Liver (tissue), 9 donors: ENCODE measurements around the gene MN1. TPM values are rescaled to one million over a fixed set of nuclear protein-coding genes. Genes with fewer than 3 reads are reported as not detected.

Experiments used
- DNase-seq: peaks from one replicate; pipeline ENCODE4 v3.0.0-alpha.2; 2017; ENCODE audit warnings: low spot score
- H3K27ac ChIP-seq, 2 donors: one replicate each; pipeline ENCODE4 v1.7.0; 2013; ENCODE audit warnings: inconsistent platforms in 2 of 2, low read length in 2 of 2, control low read depth in 1 of 2, low read depth in 1 of 2, mild to moderate bottlenecking in 1 of 2
- H3K27me3 ChIP-seq, 4 donors: one replicate each; pipeline versions ENCODE4 v1.6.1 to v1.7.0; 2013; ENCODE audit warnings: low read length in 3 of 4, inconsistent platforms in 1 of 4, mild to moderate bottlenecking in 1 of 4, moderate library complexity in 1 of 4; ENCODE audit not compliant: control insufficient read depth in 4 of 4, insufficient read depth in 4 of 4
- H3K36me3 ChIP-seq, 4 donors: one replicate each; pipeline versions ENCODE4 v1.6.1 to v1.7.0; 2013; ENCODE audit warnings: low read length in 3 of 4, mild to moderate bottlenecking in 3 of 4, low read depth in 1 of 4, moderate library complexity in 1 of 4; ENCODE audit not compliant: control insufficient read depth in 4 of 4, insufficient read depth in 3 of 4
- H3K4me1 ChIP-seq, 4 donors: one replicate each; pipeline versions ENCODE4 v1.6.1 to v1.7.0; 2013; ENCODE audit warnings: low read length in 3 of 4, mild to moderate bottlenecking in 3 of 4, moderate library complexity in 1 of 4; ENCODE audit not compliant: control insufficient read depth in 4 of 4, insufficient read depth in 4 of 4
- H3K4me3 ChIP-seq, 3 donors: one replicate each; pipeline versions ENCODE4 v1.6.1 to v1.7.0; 2013; ENCODE audit warnings: low read length in 3 of 3, control low read depth in 1 of 3, low read depth in 1 of 3, mild to moderate bottlenecking in 1 of 3
- H3K9ac ChIP-seq, 2 donors: one replicate each; pipeline ENCODE4 v1.7.0; 2013; ENCODE audit warnings: low read length in 2 of 2, mild to moderate bottlenecking in 2 of 2, moderate library complexity in 2 of 2, control low read depth in 1 of 2, low read depth in 1 of 2
- H3K9me3 ChIP-seq, 4 donors: one replicate each; pipeline versions ENCODE4 v1.6.1 to v1.7.0; 2013; ENCODE audit warnings: low read length in 3 of 4; ENCODE audit not compliant: control insufficient read depth in 4 of 4
- ATF3 ChIP-seq: IDR thresholded peaks from 2 replicates; pipeline ENCODE4 v1.6.1; 2016; ENCODE audit warnings: antibody characterized with exemption
- EGR1 ChIP-seq, 2 donors: IDR thresholded peaks; 2 replicates each; pipeline ENCODE4 v1.6.1; 2016 to 2018; ENCODE audit warnings: antibody characterized with exemption in 2 of 2, low read depth in 2 of 2
- FOXA1 ChIP-seq: IDR thresholded peaks from 2 replicates; pipeline ENCODE4 v1.6.1; 2016; ENCODE audit warnings: antibody characterized with exemption
- FOXA2 ChIP-seq: IDR thresholded peaks from 2 replicates; pipeline ENCODE4 v1.6.1; 2016; ENCODE audit warnings: antibody characterized with exemption
- GABPA ChIP-seq, 2 donors: IDR thresholded peaks in 1 of 2; conservative IDR thresholded peaks in 1 of 2; 2 replicates each; pipeline ENCODE4 v1.6.1; 2016; ENCODE audit warnings: antibody characterized with exemption in 2 of 2, mild to moderate bottlenecking in 1 of 2, moderate library complexity in 1 of 2
- HNF4A ChIP-seq, 2 donors: conservative IDR thresholded peaks; 2 replicates each; pipeline ENCODE4 v1.6.1; 2016; ENCODE audit warnings: antibody characterized with exemption in 2 of 2, mild to moderate bottlenecking in 2 of 2
- HNF4G ChIP-seq: IDR thresholded peaks from 2 replicates; pipeline ENCODE4 v1.6.1; 2016; ENCODE audit warnings: antibody characterized with exemption
- JUND ChIP-seq, 2 donors: IDR thresholded peaks; 2 replicates each; pipeline ENCODE4 v1.6.1; 2016; ENCODE audit warnings: antibody characterized with exemption in 2 of 2
- MAX ChIP-seq: IDR thresholded peaks from 2 replicates; pipeline ENCODE4 v1.6.1; 2016; ENCODE audit warnings: antibody characterized with exemption
- NR2F2 ChIP-seq: IDR thresholded peaks from 2 replicates; pipeline ENCODE4 v1.6.1; 2016; ENCODE audit warnings: antibody characterized with exemption
- RAD21 ChIP-seq, 2 donors: IDR thresholded peaks; 2 replicates each; pipeline ENCODE4 v1.6.1; 2016; ENCODE audit warnings: antibody characterized with exemption in 2 of 2, mild to moderate bottlenecking in 2 of 2
- REST ChIP-seq: IDR thresholded peaks from 2 replicates; pipeline ENCODE4 v1.6.1; 2016; ENCODE audit warnings: antibody characterized with exemption, mild to moderate bottlenecking
- SP1 ChIP-seq: IDR thresholded peaks from 2 replicates; pipeline ENCODE4 v1.6.1; 2018; ENCODE audit warnings: antibody characterized with exemption, mild to moderate bottlenecking
- TAF1 ChIP-seq: conservative IDR thresholded peaks from 2 replicates; pipeline ENCODE4 v1.6.1; 2016; ENCODE audit warnings: antibody characterized with exemption, mild to moderate bottlenecking
- YY1 ChIP-seq: IDR thresholded peaks from 2 replicates; pipeline ENCODE4 v1.6.1; 2016; ENCODE audit warnings: antibody characterized with exemption, mild to moderate bottlenecking
- WGBS: extraction: QIAGEN DNeasy Blood & Tissue Kit; methylation state at CpG from one replicate; pipeline ENCODE4 v1.1.7; 2013; 5-methylcytosine and 5-hydroxymethylcytosine counted together
- polyA plus RNA-seq, 2 donors: library from polyadenylated mRNA; stranded (reverse) in 1 of 2; unstranded in 1 of 2; fragments of 200-250 nt in 1 of 2; fragments of >200 nt in 1 of 2; fragmentation: Nextera tagmentation in 1 of 2; extraction: Ambion mirVana in 1 of 2; gene quantifications; one replicate each; pipeline versions ENCODE4 v1.2.1 to v1.2.3, GENCODE V29; 2013 to 2015
- total RNA-seq, 2 donors: library from RNA; depleted of rRNA; stranded (reverse); fragments of >200 nt; gene quantifications; one replicate each; pipeline ENCODE4 v1.2.3, GENCODE V29; 2014
- donor health status: healthy.
- donor health status: healthy.
- donor health status: healthy.
- donor health status: healthy.
- donor health status: healthy.

Gene MN1
- total and polyA plus RNA-seq, 4 donors: 0.10 to 0.33 (median 0.21) TPM

GRCh38 chr22:27711012-27711411 is 90.5 kb downstream of the MN1 start:
- Histone ChIP-seq H3K9me3 (peaks cover 2 to 5% (median 3%) of the 10 kb centered on the region in 4 donors), H3K4me1 (no peaks in the 10 kb centered on the region), H3K4me3 (no peak overlapping the region), H3K36me3 (no peaks in the 10 kb centered on the region), H3K27ac (no peak overlapping the region), H3K27me3 (peaks cover 0 to 7% (median 2%) of the 10 kb centered on the region in 4 donors), H3K9ac (no peak overlapping the region)
- TF ChIP-seq SP1 (no peak), JUND (IDR thresholded peaks at IDR 0.05) (no peak), FOXA1 (no peak), RAD21 (IDR thresholded peaks at IDR 0.05) (no peak), EGR1 (IDR thresholded peaks at IDR 0.05; ENCODE audit: low read depth in 2 of 2) (no peak), FOXA2 (no peak), HNF4G (no peak), TAF1 (no peak), MAX (no peak)
- no peak for DNase-seq
- 91% methylated on average over 3 of the region's 3 CpGs for WGBS

- TF ChIP-seq SP1: no peak
- no peak for TF ChIP-seq FOXA2
- TF ChIP-seq HNF4G: no peak
- no peak for TF ChIP-seq MAX
- Histone ChIP-seq H3K27ac (no peak overlapping the region), H3K9ac (no peak overlapping the region), H3K4me3 (no peak overlapping the region), H3K36me3 (no peaks in the 10 kb centered on the region), H3K9me3 (no peaks in the 10 kb centered on the region), H3K4me1 (no peaks in the 10 kb centered on the region), H3K27me3 (peaks cover 0 to 7% (median 2%) of the 10 kb centered on the region in 4 donors)
- DNase-seq: no peak
- WGBS: 76% methylated on average over 8 of the region's 8 CpGs
Observed at GRCh38 chr22:27709919-27710675, 91.5 kb downstream of the MN1 start.

GRCh38 chr22:27706489-27706888 is 95.1 kb downstream of the MN1 start:
- Histone ChIP-seq H3K36me3 (no peaks in the 10 kb centered on the region), H3K9me3 (peaks cover 3 to 9% (median 5%) of the 10 kb centered on the region in 4 donors), H3K4me3 (no peak overlapping the region), H3K27me3 (peaks cover 0 to 2% (median 0%) of the 10 kb centered on the region in 4 donors), H3K4me1 (no peaks in the 10 kb centered on the region), H3K27ac (no peak overlapping the region), H3K9ac (no peak overlapping the region)
- TF ChIP-seq MAX (no peak), HNF4A (conservative IDR thresholded peaks at IDR 0.05) (no peak), TAF1 (no peak), SP1 (no peak), REST (no peak), GABPA (IDR thresholded peaks at IDR 0.05 in 1 of 2, conservative IDR thresholded peaks at IDR 0.05 in 1 of 2) (no peak), ATF3 (no peak), EGR1 (IDR thresholded peaks at IDR 0.05; ENCODE audit: low read depth in 2 of 2) (no peak), FOXA1 (no peak), NR2F2 (no peak), YY1 (no peak), JUND (IDR thresholded peaks at IDR 0.05) (no peak), RAD21 (IDR thresholded peaks at IDR 0.05) (no peak)
- WGBS: 77% methylated on average over 5 of the region's 5 CpGs
- no peak for DNase-seq
